PFSK-1 (cell line): ENCODE results near the gene TYMP.

ENCODE experiments used
- POLR2AphosphoS5 ChIP-seq: IDR thresholded peaks from 2 replicates; pipeline ENCODE4 v1.6.1; 2012; ENCODE audit warnings: low read depth, mild to moderate bottlenecking, control low read depth, low read length, moderate library complexity
- REST ChIP-seq, 2 experiments: IDR thresholded peaks; 2 replicates each; pipeline versions ENCODE4 v1.6.1 to v1.8.0; 2011 to 2012; ENCODE audit warnings: low read depth in 2 of 2, low read length in 2 of 2, control low read depth in 1 of 2, inconsistent platforms in 1 of 2, mild to moderate bottlenecking in 1 of 2, moderate library complexity in 1 of 2; ENCODE audit not compliant: insufficient read depth in 1 of 2
- TAF1 ChIP-seq: IDR thresholded peaks from 2 replicates; pipeline ENCODE4 v1.6.1; 2012; ENCODE audit warnings: low read length, control low read depth, borderline replicate concordance; ENCODE audit not compliant: insufficient read depth

- TF ChIP-seq POLR2AphosphoS5 (no peak), TAF1 (no peak), REST (IDR thresholded peaks at IDR 0.05; ENCODE audit: insufficient read depth in 1 of 2, low read depth in 2 of 2, low read length in 2 of 2) (no peak)
These were observed 21.4 kb upstream of the TYMP start for GRCh38 chr22:50551160-50551752.
